D721Med (cell line): Measurements from ENCODE around the gene RNF225.

Experiments used
- DNase-seq: peaks from one replicate; pipeline ENCODE4 v3.0.0; 2011; ENCODE audit warnings: low spot score; ENCODE audit not compliant: insufficient read length
- FAIRE-seq: peaks from 2 replicates; lab custom pipeline; 2011; peaks lifted over from hg19 to GRCh38; lab: Jason Lieb, UNC
- TF ChIP-seq, protein P1 (sequence below): IDR thresholded peaks from 2 replicates; pipeline ENCODE4 v1.5.1; 2012; ENCODE audit warnings: mild to moderate bottlenecking, control low read depth; ENCODE audit not compliant: insufficient read depth; ENCODE audit errors: missing control alignments

Gene RNF225

DNA sequence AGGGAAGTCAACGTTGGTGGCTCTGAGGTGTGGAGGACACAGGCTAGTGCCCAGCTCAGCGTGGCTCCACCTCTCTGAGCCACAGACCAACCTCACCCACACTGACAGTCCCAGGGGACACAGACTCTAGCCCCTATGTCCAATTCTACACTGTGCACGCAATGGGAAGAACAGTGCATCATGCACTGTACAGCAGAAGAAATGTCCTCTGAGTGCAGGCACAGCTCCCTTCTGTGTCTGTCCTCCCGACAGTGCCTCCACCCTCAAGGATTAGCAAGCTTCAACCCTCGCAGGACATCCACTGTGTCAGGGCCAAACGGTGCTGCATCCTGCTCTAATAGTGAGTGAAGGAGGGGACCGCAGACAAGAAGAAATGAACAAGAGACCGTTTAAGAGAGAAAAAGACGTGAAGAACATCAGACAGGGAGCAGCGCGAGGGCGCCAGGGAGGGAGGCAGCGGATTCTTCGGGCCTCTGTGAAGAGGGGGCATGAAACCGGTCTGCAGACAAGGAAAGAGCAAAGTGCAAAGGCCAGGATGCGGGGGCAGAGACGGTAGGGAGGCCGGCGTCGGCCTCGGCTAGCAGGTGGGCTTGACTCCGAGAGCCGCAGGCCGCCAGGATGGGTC lies 15.3 kb upstream of the RNF225 start:
- DNase-seq: no peak
- no peak for FAIRE-seq

DNA sequence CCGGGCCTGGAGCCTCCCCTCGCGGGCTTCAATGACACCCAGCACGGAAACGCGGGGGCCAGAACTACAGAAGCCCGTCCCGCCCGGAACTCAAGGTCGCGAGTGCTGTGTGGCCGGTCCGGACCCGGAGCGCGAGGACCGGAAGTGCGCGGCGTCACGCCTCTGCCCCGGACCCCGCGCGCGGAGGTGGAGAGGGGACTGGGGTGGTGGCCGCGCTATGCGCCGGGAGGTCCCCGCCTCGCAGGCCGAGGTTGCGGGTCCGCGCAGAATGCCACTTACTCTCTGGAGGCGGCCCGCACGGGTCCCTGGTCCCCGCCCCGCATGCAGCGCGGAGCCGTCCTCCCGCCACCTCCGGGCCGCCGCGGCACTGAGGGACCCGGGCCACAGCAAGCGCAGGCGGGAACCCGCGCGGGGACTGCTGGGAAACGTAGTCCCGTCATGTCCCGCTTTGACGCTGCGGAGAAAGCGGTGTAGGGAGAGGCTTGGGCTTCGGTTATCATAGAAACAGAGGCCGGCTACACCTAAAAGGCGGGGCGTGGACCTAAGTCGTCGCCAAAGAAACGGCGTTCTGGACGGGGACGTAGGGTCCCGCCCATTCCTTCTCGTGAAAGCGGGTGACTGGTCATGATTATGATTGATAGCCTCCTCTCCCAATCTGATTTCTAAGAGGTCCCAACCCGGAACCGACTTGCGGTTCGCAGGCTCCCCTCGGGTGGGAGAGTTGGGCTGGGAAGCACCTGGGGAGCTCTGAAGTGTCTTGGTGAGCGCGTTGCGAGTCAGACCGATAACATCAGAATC lies 14.6 kb upstream of the RNF225 start, which contains the start of gene ZNF837:
Gene ZNF837 (minus strand): TSS at position 369 of the 798 bp plus-strand sequence. CDS start 11,698 bp downstream, outside the sequence.
- TF ChIP-seq, protein P1, sequence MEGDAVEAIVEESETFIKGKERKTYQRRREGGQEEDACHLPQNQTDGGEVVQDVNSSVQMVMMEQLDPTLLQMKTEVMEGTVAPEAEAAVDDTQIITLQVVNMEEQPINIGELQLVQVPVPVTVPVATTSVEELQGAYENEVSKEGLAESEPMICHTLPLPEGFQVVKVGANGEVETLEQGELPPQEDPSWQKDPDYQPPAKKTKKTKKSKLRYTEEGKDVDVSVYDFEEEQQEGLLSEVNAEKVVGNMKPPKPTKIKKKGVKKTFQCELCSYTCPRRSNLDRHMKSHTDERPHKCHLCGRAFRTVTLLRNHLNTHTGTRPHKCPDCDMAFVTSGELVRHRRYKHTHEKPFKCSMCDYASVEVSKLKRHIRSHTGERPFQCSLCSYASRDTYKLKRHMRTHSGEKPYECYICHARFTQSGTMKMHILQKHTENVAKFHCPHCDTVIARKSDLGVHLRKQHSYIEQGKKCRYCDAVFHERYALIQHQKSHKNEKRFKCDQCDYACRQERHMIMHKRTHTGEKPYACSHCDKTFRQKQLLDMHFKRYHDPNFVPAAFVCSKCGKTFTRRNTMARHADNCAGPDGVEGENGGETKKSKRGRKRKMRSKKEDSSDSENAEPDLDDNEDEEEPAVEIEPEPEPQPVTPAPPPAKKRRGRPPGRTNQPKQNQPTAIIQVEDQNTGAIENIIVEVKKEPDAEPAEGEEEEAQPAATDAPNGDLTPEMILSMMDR: no peak
- DNase-seq: peak; percentile 68
- FAIRE-seq: no peak

More for the DNA sequence above, 15.3 kb upstream of the RNF225 start:
- TF ChIP-seq, protein P1: no peak

DNA sequence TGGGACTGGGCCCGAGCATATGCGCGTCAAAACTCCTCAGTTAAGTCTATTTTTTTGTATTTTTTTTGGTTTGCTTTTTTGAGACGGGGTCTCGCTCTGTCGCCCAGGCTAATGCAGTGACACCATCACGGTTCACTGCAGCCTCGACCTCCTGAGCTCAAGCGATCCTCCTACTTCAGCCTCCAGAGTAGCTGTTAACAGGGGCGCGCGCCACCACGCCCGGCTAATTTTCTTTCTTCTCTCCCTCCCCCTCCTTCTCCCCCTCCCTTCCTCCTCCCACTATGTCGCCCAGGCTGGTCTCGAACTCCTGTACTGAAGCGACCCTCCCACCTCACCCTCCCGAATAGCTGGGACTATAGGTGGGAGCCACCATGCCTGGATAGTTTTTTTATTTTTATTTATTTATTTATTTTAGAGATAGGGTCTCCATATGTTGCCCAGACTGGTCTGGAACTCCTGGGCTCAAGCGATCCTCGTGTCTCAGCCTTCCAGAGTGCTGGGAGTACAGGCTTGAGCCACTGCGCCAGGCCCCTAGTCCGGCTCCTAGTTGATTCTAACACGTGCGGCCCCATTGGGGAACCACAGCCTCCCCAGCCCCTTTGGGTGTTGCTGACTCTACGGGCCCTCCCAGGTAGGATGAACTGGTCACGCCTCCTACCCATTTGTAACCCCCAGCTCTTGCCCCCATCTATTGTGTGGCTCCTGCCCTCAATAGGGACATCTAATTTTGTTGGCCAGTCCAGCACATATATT lies 13.8 kb upstream of the RNF225 start:
- TF ChIP-seq, protein P1: no peak
- FAIRE-seq (no peak), DNase-seq (no peak)

DNA sequence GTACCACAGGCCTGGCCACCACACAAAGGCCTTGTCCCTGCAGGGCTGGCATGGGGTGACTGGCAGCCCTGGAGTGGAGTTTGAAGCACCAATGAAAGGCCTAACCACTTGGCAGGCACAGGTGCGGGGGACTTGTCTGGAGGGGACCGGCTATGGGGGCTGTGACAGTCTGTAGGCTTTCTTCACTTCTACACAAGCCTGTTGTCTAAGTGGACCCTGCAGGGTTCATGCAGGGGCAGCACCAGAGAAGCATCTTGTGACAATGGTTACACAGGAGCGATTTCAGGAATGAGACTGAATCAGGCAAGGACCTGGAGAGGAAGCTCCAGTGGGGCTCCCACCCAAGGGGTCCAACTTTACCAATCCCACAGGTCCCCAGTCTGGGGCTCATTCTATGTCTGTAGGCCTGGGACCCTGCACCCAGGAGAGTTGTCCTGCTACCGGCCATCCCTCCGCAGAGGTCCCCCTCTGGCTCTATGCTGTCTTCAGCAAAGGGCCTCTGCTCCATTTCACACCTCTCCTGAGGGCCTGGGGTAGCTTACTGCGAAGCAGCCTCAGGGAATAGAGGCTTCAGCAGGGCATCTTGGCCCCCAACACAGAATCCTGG lies 12.4 kb upstream of the RNF225 start:
- FAIRE-seq (no peak), DNase-seq (no peak)
- TF ChIP-seq, protein P1: no peak

DNA sequence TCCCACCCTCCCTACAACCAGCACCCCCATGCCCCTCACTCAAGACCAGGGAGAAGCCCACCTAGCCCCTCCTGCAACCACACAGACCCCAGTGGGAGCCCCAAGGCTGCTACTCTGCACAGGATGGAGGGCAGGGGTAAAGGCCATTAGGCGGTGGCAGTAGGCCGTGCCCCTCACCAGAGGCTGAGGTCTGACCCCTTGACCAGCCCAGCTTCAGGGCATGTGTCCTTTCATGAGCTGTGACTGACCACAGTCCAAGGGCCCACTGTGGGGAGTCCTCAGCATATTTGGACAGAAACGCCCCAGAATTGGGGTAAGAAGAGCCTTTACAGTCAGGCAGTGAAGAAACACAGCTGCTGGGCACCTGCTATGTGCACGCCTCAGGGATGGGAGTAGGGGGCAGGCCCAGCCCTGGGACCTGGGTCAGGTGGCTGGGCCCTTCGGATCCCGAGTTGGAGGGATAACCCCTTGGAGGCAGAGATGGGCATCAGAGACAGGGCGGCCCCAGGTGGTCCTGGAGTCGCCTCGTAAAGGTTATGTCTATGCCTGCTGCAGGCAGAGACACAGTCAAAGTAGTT lies 10.1 kb upstream of the RNF225 start:
- TF ChIP-seq, protein P1: no peak
- DNase-seq: no peak
- no peak for FAIRE-seq

DNA sequence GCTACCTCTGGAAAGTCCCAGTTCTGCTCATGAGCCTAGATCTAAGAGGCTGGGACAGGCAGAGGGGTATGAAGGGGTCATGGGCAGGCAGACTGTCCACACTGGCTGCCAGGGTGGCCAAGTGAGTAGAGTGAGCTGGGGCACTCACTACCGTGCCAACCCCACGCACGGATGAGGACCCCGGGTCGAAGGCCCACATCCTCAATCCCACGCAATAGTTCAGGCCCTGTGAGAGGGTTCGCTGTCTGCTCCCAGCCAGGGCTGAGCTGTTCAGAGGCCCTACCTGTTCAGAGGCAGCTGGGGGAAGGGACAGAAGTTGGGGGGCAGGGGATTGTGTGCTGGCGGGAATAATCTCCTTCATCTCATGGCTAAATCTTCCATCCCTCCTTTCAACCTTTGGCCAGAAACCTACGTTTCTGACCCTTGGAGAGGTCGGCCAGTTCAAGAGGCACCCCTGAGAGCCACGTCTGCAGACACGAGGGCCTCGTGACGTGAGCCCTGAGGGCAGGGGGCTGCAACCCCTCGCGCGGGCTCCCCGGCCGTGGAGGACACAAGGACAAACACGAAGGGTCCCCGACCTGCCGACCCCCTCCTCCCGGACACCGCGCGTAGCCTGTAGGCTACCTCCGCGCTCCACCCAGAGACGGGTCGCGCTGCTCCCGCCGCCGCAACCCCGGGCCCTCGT lies 9.4 kb upstream of the RNF225 start:
- FAIRE-seq (no peak), DNase-seq (no peak)
- TF ChIP-seq, protein P1: no peak
